ENCODE measurements around the gene AP5Z1.

Gene AP5Z1, protein sequence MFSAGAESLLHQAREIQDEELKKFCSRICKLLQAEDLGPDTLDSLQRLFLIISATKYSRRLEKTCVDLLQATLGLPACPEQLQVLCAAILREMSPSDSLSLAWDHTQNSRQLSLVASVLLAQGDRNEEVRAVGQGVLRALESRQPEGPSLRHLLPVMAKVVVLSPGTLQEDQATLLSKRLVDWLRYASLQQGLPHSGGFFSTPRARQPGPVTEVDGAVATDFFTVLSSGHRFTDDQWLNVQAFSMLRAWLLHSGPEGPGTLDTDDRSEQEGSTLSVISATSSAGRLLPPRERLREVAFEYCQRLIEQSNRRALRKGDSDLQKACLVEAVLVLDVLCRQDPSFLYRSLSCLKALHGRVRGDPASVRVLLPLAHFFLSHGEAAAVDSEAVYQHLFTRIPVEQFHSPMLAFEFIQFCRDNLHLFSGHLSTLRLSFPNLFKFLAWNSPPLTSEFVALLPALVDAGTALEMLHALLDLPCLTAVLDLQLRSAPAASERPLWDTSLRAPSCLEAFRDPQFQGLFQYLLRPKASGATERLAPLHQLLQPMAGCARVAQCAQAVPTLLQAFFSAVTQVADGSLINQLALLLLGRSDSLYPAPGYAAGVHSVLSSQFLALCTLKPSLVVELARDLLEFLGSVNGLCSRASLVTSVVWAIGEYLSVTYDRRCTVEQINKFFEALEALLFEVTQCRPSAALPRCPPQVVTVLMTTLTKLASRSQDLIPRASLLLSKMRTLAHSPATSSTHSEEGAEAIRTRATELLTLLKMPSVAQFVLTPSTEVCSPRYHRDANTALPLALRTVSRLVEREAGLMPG

DNA sequence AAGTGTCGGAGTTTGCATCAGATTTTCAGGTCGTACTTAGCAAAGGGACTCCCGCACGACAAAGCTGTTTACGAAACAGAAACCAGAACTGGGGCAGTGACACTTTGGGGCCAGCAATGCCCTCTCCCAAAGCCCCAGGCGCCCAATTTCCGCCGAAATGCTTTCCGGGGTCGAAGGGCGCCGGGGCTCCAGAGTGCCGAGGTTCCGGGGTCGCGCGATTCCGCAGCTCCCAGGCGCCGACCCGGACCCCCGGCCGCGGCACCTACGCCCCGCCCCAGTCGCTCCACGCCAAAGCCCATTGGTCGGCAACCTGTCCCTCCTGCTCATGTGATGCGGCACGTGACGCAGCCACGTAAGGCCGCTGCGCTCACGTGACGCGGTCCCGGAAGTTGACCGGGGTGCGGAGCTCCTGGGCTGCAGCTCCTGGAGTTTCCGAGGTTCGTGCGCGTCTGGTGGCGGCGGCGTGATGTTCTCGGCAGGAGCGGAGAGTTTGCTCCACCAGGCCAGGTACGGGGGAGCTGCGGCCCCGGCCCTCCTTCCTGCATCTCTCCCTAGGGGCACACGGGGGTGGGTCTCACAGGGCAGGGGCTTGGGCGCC is at the start of gene AP5Z1:
Gene AP5Z1 (plus strand): TSS at position 374 of the 598 bp plus-strand sequence. CDS start 93 bp downstream, at position 467.
- peak within 1 kb of the TSS; percentile 96 for H3K9ac ChIP-seq (ENCODE audit: low read length)
- peaks cover 10% of the 10 kb centered on the region for H3K4me1 ChIP-seq (ENCODE audit: control insufficient read depth, insufficient read depth, low read length)
- H3K4me3 ChIP-seq (ENCODE audit: low read length): peak within 1 kb of the TSS; percentile 91
- no peaks in the 10 kb centered on the region for H3K36me3 ChIP-seq (ENCODE audit: control insufficient read depth, insufficient read depth, low read length)
- no peaks in the 10 kb centered on the region for H3K9me3 ChIP-seq (ENCODE audit: control insufficient read depth, low read length)
- H3K27me3 ChIP-seq (ENCODE audit: control insufficient read depth, insufficient read depth, low read length): no peaks in the 10 kb centered on the region

DNA sequence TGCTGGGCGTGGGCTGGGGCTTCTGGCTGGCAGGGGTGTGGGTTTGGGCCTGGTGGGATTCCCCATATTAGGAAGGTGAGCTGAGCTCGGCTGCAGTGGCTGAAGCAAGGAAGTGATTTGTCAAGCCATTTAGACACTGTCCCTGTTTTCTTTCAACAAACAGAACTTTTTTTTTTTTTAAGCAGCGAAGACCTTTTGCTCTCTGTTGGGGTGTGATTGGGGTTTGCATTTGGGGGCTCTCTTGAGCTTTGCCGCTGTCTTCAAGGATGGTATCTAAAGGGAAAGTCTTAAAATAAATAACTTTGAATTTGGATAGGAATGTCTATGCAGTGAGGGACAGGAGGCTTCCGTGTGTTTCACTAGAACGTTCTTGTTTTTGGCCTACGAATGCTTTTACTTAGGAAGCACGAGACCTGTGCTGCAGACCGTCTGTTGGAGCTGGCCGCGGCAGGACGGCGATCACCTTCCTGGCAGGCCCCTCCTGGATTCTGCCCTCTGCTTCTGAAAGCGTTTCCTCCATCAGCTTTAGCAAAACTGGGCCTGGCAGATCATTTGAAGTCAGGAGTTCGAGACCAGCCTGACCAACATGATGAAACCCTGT is 49.5 kb upstream of the AP5Z1 start:
- Histone ChIP-seq H3K9me3 (ENCODE audit: control insufficient read depth, low read length) (no peaks in the 10 kb centered on the region), H3K27me3 (ENCODE audit: control insufficient read depth, insufficient read depth, low read length) (no peaks in the 10 kb centered on the region), H3K9ac (ENCODE audit: low read length) (peak overlapping the region; percentile 87), H3K4me3 (ENCODE audit: low read length) (peak overlapping the region; percentile 28), H3K4me1 (ENCODE audit: control insufficient read depth, insufficient read depth, low read length) (peaks cover 23% of the 10 kb centered on the region), H3K36me3 (ENCODE audit: control insufficient read depth, insufficient read depth, low read length) (no peaks in the 10 kb centered on the region)

DNA sequence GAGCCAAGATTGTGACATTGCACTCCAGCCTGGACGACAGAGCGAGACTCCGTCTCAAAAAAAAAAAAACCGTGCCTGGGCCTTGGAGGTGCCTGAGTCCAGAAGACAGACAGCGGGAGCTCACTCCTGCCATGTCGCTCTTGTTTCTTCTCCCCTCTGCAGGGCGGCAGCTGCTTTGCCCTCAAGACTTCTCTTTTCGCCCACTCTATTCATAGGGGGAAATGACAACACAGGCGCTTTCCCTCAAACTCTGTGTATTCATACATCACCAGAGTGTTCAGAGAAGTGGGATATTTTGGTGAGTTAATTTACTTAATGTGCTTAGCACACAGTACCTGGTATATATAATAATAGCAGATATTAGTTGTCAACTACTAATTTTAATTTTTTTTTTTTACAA is 48.9 kb upstream of the AP5Z1 start:
- Histone ChIP-seq H3K36me3 (ENCODE audit: control insufficient read depth, insufficient read depth, low read length) (no peaks in the 10 kb centered on the region), H3K27me3 (ENCODE audit: control insufficient read depth, insufficient read depth, low read length) (no peaks in the 10 kb centered on the region), H3K9ac (ENCODE audit: low read length) (no peak overlapping the region), H3K9me3 (ENCODE audit: control insufficient read depth, low read length) (no peaks in the 10 kb centered on the region), H3K4me3 (ENCODE audit: low read length) (no peak overlapping the region), H3K4me1 (ENCODE audit: control insufficient read depth, insufficient read depth, low read length) (peaks cover 23% of the 10 kb centered on the region)

DNA sequence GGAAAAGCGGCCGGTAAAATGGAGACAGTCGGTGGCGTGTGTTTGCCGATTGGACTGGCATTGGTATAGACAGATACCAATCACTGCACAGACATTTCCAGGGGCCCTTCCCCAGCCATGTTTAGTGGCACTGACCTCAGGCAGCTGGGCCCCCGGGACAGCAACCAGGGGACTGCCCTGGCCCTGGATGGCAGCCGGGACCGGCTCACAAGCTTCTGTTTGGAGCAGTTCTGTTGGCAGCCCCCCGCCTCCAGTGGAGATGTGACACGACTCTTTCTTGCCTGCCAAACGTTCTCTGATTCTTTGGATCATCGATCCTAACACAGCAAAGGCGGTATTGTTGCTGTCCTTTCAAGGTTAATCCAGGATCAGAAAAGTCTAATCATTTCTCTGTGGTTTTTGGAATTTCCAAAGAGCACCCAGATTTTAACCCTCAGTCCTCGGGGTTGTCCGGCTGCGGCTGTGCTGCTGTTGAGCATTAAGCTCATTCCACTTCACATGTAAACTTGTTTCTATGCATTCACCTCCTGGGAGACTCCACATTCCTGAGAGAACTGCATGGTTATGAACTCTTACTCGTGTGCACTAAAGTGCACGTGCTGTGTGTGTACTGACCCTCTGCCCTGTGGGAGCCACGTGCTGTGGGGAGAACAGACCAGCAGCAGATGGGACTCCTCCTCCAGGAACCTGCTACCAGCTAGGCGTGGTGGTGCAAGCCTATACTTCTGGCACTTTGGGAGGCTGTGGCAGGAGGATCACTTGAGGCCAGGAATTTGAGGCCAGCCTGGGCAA is 47.3 kb upstream of the AP5Z1 start:
- Histone ChIP-seq H3K4me1 (ENCODE audit: control insufficient read depth, insufficient read depth, low read length) (peaks cover 23% of the 10 kb centered on the region), H3K36me3 (ENCODE audit: control insufficient read depth, insufficient read depth, low read length) (no peaks in the 10 kb centered on the region)

DNA sequence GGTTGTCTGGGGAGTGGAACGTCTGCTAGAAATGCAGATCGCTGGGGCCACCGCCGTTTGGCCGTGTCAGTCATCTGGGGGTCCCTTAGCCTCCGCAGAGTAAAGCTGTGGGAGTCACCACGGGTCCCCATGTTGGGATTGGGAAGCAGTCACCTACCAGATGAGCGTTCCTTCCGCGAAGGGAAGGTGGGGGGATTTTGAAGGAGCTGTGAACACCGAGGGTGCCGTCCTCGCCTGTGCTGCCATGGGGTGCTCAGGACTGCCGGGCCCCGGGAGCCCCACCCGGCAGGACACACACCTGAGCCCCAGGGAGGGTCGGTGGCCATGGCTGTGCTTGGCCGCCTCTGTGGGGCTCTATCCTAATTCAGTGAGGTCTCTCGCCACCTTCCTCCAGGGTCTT is 46.2 kb upstream of the AP5Z1 start:
- H3K9ac ChIP-seq (ENCODE audit: low read length): no peak overlapping the region
- no peaks in the 10 kb centered on the region for H3K9me3 ChIP-seq (ENCODE audit: control insufficient read depth, low read length)
- peaks cover 23% of the 10 kb centered on the region for H3K4me1 ChIP-seq (ENCODE audit: control insufficient read depth, insufficient read depth, low read length)
- no peaks in the 10 kb centered on the region for H3K27me3 ChIP-seq (ENCODE audit: control insufficient read depth, insufficient read depth, low read length)
- no peak overlapping the region for H3K4me3 ChIP-seq (ENCODE audit: low read length)
- no peaks in the 10 kb centered on the region for H3K36me3 ChIP-seq (ENCODE audit: control insufficient read depth, insufficient read depth, low read length)

More for the DNA sequence above, 47.3 kb upstream of the AP5Z1 start:
- Histone ChIP-seq H3K9ac (ENCODE audit: low read length) (no peak overlapping the region), H3K27me3 (ENCODE audit: control insufficient read depth, insufficient read depth, low read length) (no peaks in the 10 kb centered on the region), H3K9me3 (ENCODE audit: control insufficient read depth, low read length) (no peaks in the 10 kb centered on the region), H3K4me3 (ENCODE audit: low read length) (no peak overlapping the region)

DNA sequence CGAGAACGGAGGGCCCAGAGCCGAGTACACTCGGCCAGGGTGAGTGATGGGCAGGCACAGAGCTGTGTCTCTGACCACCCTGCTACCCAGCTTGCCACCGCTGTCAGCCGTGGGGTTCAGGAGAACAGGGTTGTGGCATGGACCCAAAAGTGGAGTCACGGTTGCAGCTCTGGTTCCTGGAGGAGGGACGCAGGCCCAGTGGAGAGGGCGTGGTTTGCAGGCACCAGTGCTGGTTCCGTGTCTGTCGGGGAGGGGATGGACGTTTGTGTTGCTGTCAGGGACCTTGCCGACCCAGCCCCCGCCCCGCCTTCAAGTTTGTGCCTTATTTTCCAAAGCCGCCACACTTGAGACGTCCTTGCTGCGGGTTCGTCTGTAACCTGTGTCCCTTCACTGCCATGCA is 45.1 kb upstream of the AP5Z1 start:
- H3K27me3 ChIP-seq (ENCODE audit: control insufficient read depth, insufficient read depth, low read length): no peaks in the 10 kb centered on the region
- no peak overlapping the region for H3K9ac ChIP-seq (ENCODE audit: low read length)
- no peak overlapping the region for H3K4me3 ChIP-seq (ENCODE audit: low read length)
- peaks cover 13% of the 10 kb centered on the region for H3K4me1 ChIP-seq (ENCODE audit: control insufficient read depth, insufficient read depth, low read length)
- no peaks in the 10 kb centered on the region for H3K9me3 ChIP-seq (ENCODE audit: control insufficient read depth, low read length)
- H3K36me3 ChIP-seq (ENCODE audit: control insufficient read depth, insufficient read depth, low read length): no peaks in the 10 kb centered on the region

DNA sequence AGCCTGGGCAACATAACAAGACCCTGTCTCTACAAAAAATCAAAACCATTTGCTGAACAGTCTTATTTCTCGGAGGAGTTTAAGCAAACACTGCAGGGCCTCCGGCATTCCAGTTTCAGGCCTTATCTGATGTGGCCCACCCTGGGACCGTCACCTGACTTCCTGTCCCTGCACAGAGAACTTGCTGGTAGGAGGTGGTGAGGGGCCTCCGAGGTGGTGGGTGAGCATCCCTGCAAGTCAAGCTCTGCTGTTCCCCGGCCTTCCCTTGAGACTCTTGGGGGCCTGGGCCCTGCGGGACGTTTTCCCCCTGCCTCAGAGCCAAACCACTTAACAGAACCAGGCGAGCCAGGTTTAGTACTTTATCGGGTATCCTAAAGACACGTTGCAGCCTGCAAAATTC is 44.5 kb upstream of the AP5Z1 start:
- Histone ChIP-seq H3K4me1 (ENCODE audit: control insufficient read depth, insufficient read depth, low read length) (peaks cover 6% of the 10 kb centered on the region), H3K9ac (ENCODE audit: low read length) (no peak overlapping the region), H3K9me3 (ENCODE audit: control insufficient read depth, low read length) (no peaks in the 10 kb centered on the region), H3K36me3 (ENCODE audit: control insufficient read depth, insufficient read depth, low read length) (no peaks in the 10 kb centered on the region), H3K27me3 (ENCODE audit: control insufficient read depth, insufficient read depth, low read length) (no peaks in the 10 kb centered on the region), H3K4me3 (ENCODE audit: low read length) (no peak overlapping the region)

DNA sequence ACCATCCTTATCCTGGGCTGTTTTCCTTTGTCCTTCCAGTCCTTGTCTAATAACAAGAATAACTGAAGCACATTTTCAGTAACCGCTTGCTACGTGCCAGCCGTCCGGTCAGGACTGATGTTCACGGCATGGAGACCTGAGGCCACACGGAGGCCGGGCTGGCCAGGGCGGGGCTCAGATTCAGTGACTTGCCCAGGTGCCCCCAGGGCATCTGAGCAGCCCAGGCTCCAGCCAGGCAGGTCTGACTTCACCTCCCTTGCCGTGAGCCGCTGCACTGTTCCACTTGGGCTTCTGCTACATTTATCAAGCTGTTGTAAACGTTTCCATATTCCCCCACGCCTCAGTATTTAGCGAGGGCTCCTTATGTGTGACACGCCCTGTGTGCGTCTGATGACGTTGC is 43.6 kb upstream of the AP5Z1 start:
- H3K4me1 ChIP-seq (ENCODE audit: control insufficient read depth, insufficient read depth, low read length): no peaks in the 10 kb centered on the region
- H3K4me3 ChIP-seq (ENCODE audit: low read length): no peak overlapping the region
- H3K9me3 ChIP-seq (ENCODE audit: control insufficient read depth, low read length): no peaks in the 10 kb centered on the region
- no peaks in the 10 kb centered on the region for H3K36me3 ChIP-seq (ENCODE audit: control insufficient read depth, insufficient read depth, low read length)
- H3K9ac ChIP-seq (ENCODE audit: low read length): no peak overlapping the region
- H3K27me3 ChIP-seq (ENCODE audit: control insufficient read depth, insufficient read depth, low read length): no peaks in the 10 kb centered on the region

DNA sequence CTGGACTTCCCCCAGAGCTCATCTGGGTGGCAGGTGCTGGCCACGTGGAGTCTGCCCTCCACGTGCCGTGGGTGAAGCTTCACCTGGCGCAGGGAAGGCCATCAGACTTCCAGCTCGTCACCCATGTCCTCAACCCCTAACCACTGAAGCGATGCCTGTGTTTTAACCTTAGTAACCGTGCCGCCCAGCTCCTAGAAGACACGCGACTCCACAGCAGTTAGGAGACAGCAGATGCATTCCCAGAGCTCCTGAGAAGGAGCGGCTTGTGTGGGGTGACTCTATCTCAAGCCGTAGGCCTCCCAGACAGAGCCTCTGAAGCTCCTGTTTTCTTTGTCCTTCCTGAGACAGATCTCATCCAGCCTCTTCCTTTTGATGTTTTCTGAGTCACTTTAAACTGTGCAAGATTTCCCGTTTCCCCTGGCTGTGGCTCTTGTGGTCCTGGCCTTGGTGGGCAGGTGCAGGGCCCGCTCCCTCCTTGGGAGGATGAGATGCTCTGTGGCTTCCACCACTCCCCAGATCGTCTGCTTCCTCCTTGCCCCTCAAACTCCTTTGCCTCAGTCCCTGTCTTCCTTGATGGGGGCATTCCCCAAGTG is 41.4 kb upstream of the AP5Z1 start:
- Histone ChIP-seq H3K4me3 (ENCODE audit: low read length) (no peak overlapping the region), H3K36me3 (ENCODE audit: control insufficient read depth, insufficient read depth, low read length) (no peaks in the 10 kb centered on the region), H3K9ac (ENCODE audit: low read length) (no peak overlapping the region), H3K4me1 (ENCODE audit: control insufficient read depth, insufficient read depth, low read length) (peaks cover 10% of the 10 kb centered on the region), H3K27me3 (ENCODE audit: control insufficient read depth, insufficient read depth, low read length) (no peaks in the 10 kb centered on the region), H3K9me3 (ENCODE audit: control insufficient read depth, low read length) (no peaks in the 10 kb centered on the region)

DNA sequence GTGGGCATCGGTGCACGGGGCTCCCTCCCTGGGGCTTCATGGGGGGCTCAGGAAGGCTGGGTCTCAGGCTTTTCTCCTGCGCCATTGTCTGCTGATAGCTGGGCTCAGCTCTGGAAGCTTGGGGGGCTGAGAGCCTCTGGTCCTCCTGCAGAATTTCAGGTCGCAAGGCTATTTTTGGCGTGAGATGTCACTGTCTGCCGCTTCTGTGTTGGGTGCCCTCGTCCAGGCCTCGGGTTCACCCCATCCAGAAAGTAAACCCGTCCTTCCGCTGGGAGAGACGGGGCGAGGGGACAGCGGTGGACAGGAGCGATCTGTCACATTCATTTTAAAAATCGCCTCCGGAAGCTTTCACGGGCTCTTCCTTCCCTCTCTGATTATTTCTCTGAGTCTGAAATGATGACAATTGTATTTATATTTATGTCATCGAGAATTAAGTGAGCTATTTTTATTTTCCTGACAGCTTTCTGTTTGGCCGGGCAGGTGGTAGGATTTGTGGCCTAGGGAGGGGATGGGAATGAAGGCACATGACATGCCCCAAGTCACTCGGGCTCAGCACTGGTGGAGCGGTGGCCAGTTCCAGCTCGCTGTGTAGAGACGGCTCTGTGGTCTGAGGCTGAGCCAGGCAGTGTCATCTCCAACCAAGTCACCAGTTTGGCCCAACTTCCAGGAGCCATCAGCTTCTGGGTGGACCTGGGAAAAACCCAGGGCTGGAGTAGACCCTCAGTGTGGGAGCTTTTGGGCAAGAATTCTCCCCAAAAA is 40.7 kb upstream of the AP5Z1 start:
- H3K9ac ChIP-seq (ENCODE audit: low read length): no peak overlapping the region

More for the DNA sequence above, 40.7 kb upstream of the AP5Z1 start:
- no peak overlapping the region for H3K4me3 ChIP-seq (ENCODE audit: low read length)
- no peaks in the 10 kb centered on the region for H3K36me3 ChIP-seq (ENCODE audit: control insufficient read depth, insufficient read depth, low read length)
- H3K27me3 ChIP-seq (ENCODE audit: control insufficient read depth, insufficient read depth, low read length): no peaks in the 10 kb centered on the region
- no peaks in the 10 kb centered on the region for H3K9me3 ChIP-seq (ENCODE audit: control insufficient read depth, low read length)
- H3K4me1 ChIP-seq (ENCODE audit: control insufficient read depth, insufficient read depth, low read length): peaks cover 17% of the 10 kb centered on the region
